Measurements from ENCODE around the gene SNAPC1.

The SNAPC1 gene

DNA sequence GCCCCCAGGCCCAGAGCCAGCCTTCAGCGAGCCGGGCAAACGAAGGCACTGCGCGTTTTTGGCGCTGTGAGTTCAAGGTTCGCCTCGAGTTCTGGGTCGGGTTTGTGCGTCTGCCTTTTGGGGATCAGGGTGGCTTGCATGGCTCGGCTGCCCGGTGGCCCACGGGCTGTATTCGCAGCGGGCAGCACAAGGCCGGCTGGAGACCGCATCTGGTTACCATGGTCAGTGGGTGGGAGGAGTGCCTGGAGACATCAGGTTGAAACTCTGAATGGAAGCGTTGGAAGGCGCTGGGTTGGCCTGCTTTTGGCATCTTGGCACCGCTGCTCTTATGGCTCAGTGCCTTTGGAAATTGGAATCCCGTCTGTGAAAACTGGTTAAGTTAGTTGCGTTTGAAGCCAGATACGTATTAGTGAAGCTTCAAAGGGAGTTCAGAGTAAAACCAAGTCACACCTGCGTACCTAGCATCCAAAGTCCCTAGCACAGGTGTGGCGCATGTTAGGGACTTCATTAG lies 50.9 kb downstream of the SNAPC1 start:
- no peak for FAIRE-seq

DNA sequence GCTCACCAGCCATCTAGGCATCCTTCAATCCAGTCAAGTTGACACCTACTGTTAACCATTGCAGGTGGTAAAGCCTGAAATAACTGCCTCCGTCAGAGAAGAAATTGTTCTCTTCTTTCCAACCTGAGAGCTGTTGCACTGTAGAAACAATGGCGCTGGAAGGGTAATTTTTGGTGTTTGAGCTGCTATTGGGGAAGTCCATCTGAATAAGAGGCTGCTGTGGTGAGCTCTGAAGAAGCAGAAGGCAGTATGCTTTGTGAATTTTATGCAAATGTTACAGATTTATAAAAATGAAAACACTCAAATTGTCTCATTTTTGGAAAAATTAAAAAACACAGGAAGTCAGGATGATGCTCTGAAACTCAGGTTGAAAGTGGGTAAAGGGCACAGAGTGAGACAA lies 60.2 kb downstream of the SNAPC1 start:
- no peak for FAIRE-seq

DNA sequence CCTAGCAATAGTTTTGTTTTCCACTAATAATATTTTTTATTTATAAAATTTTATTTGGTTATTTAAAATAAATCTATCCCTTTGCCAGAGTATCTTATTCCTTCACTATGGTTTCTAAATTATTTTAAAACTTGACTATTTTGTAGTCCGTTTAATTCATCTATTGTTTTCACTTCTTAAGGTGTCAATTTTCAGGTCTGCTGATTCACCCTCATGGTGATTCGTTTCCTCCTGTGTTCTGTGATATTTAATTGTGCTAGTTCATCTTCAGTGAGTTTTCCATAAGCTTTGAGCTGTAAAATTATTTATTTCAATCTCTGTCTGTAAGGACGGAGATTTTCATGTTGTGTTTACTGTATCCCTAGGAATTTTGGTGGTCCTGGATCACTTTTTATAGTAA lies 70.6 kb downstream of the SNAPC1 start:
- no peak for FAIRE-seq

DNA sequence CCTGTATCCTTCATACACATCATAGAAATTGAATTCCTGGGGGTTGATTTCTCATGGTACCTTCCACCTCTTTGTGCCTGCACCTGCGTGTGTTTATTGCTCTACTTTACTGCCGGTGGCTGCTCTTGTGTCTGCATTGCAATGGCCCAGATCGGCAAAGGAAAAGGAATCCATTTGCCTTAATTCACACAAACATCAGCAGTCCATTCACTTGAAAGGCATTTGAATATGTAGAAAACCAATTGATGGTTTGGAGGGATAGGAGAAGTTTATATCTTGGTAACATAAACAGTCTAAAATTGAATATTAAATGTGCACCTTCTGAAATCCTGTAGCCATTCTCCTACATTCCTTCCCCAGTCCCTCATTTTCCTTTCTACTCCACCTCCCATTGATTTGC lies 74.0 kb downstream of the SNAPC1 start:
- FAIRE-seq = no peak

DNA sequence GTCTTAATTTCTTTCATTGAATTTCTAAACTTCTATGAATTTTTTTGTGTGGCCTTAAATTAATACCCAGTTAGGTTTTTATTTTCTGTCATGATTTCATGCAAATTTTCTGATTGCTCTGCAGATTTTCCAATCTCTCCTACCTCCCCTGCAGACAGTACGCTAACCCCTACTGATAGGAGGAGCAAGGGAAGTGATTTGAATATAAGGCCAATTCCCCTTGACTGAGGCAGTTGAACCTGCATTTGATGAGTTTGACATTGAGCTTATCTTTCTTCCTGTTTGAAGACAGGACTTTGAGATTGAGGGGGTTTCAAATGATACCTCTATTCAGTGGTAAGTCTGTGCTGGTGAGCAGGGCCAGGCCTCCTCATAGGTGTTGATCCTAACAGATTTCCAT lies 74.6 kb downstream of the SNAPC1 start:
- no peak for FAIRE-seq

DNA sequence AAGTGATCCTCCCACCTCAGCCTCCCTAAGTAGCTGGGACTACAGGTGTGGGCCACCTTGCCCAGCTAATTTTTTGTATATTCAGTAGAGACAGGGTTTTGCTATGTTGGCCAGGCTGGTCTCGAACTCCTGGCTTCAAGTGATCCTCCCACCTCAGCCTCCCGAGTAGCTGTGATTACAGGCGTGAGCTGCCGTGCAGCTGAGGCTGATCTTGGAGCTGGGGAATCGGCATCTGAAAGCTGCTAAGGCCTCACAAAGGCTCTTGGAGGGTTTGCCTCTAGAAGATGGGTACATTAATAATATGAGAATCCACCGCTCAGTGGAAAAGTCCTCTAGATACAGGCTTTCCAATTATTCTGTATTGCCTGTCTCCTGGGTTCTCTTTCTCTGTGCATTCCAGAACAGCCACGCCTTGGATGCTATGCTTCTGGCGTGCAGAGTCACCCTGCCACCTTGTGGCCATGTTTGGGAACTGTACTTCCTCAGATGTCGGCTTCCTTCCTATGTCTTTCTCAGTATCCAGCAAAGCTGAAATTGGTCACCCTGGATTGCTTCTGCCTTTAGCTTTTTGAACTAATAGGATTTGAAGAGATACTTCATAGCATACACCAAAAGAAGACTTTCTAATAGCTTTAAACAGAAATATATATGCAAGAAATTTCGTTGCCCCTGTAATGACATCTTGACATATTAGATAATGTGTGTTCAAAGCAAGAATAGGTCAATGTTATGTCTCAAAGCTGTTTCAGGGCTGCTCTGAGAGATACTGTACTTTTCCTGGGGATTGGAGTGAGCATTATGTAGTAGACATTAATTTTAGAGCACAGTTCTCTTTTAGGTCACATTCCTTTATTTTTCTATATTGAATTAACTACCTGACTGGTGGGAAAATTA lies 75.4 kb downstream of the SNAPC1 start:
- FAIRE-seq = no peak

DNA sequence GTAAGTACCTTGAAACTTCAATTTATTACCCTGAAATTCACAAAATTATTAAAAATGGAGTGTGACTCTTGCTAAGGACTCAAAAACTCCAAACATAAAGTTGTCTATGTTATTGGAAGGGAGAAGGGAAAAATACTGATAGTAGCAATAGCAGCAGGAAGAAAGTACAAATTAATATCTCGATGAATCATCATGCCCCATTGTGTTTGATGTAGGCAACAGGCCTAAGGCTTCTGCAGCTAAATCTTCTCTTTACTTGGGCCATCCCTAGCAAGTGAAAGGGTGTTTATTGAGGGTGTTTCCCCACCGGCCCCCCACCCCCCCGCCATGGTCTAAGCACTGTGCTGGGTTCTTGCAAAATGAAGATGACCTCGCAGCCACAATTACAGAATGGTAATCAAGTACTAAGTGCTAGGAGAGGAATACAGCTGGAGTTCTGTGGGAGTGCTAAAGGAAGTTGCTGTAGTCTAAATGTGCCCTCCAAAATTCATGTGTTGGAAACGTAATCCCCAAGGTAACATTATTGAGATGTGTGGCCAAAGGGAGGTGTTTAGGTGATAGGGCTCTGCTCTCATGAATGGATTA lies 76.5 kb downstream of the SNAPC1 start:
- FAIRE-seq = no peak

DNA sequence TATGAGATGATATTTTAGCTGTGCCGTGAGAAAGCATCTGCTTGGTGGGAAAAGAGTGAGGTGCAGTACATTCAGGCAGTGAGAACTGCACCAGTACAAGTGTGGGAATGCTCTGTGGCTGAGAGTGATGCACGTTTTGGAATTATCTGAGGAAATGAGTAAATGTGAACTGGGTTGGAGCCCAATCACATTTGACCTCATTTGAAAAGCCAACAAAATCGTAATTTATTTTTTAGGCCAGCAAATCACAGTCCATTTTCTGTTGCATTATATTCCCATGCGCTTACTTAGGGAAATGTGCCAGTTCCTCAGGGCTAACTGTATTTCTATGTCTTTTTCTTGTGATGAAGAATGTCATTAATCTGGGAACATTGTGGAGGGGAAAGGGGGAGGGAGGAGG lies 77.3 kb downstream of the SNAPC1 start:
- no peak for FAIRE-seq

DNA sequence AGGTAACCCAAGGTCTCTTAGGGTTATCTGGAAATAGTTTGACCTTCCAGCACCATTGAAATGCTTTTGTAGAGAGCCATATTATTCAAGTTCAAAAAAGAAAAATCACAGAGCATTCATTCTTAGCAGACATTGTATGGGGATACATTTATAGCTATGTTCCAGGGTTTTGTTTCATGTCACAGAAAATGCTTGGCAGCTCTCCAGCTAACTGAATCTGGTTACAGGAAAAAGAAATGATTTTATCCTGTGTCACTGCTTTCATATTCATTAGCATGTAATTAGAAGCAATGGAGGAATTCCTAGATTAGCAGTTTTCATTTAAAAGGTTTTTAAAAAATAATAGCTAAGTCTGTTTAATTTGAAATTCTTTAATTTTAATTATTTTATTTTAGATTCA lies 78.9 kb downstream of the SNAPC1 start:
- FAIRE-seq = no peak
